ENCODE measurements around the gene ALDH18A1. TPM values are rescaled to one million over a fixed set of nuclear protein-coding genes. Genes with fewer than 3 reads are reported as not detected.

Gene ALDH18A1
- total and polyA plus RNA-seq, 4 donors: 10.0 to 35.0 (median 25.2) TPM

- H3K27ac ChIP-seq (ENCODE audit: low read depth in 1 of 2, low read length in 2 of 2): no peak overlapping the region
- H3K9ac ChIP-seq (ENCODE audit: low read depth in 1 of 2, low read length in 2 of 2): no peak overlapping the region
- H3K27me3 ChIP-seq (ENCODE audit: control insufficient read depth in 4 of 4, insufficient read depth in 4 of 4, low read length in 3 of 4): no peaks in the 10 kb centered on the region
- no peaks in the 10 kb centered on the region for H3K9me3 ChIP-seq (ENCODE audit: control insufficient read depth in 4 of 4, low read length in 3 of 4)
- peaks cover 19 to 45% (median 41%) of the 10 kb centered on the region in 4 donors for H3K36me3 ChIP-seq (ENCODE audit: control insufficient read depth in 4 of 4, insufficient read depth in 3 of 4, low read depth in 1 of 4, low read length in 3 of 4)
- WGBS: 94% methylated on average over 4 of the region's 4 CpGs
- H3K4me3 ChIP-seq (ENCODE audit: low read depth in 1 of 3, low read length in 3 of 3): no peak overlapping the region
- no peak for DNase-seq (ENCODE audit: low spot score)
- peaks cover 0 to 7% (median 0%) of the 10 kb centered on the region in 4 donors for H3K4me1 ChIP-seq (ENCODE audit: control insufficient read depth in 4 of 4, insufficient read depth in 4 of 4, low read length in 3 of 4)
- TF ChIP-seq NR2F2 (IDR thresholded peaks at IDR 0.05) (no peak), EGR1 (IDR thresholded peaks at IDR 0.05; ENCODE audit: low read depth in 2 of 2) (no peak), GABPA (IDR thresholded peaks at IDR 0.05 in 1 of 2, conservative IDR thresholded peaks at IDR 0.05 in 1 of 2) (no peak), YY1 (IDR thresholded peaks at IDR 0.05) (no peak), RXRA (IDR thresholded peaks at IDR 0.05) (no peak), FOXA1 (IDR thresholded peaks at IDR 0.05) (no peak), SP1 (IDR thresholded peaks at IDR 0.05) (no peak), CTCF (IDR thresholded peaks at IDR 0.05; ENCODE audit: low read depth, low read length, missing input control) (no peak), RAD21 (IDR thresholded peaks at IDR 0.05) (no peak), REST (IDR thresholded peaks at IDR 0.05) (no peak), HNF4A (conservative IDR thresholded peaks at IDR 0.05) (no peak)
- TF ChIP-seq, protein P1, sequence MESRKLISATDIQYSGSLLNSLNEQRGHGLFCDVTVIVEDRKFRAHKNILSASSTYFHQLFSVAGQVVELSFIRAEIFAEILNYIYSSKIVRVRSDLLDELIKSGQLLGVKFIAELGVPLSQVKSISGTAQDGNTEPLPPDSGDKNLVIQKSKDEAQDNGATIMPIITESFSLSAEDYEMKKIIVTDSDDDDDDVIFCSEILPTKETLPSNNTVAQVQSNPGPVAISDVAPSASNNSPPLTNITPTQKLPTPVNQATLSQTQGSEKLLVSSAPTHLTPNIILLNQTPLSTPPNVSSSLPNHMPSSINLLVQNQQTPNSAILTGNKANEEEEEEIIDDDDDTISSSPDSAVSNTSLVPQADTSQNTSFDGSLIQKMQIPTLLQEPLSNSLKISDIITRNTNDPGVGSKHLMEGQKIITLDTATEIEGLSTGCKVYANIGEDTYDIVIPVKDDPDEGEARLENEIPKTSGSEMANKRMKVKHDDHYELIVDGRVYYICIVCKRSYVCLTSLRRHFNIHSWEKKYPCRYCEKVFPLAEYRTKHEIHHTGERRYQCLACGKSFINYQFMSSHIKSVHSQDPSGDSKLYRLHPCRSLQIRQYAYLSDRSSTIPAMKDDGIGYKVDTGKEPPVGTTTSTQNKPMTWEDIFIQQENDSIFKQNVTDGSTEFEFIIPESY (IDR thresholded peaks at IDR 0.05): no peak
- TF ChIP-seq, protein P2, sequence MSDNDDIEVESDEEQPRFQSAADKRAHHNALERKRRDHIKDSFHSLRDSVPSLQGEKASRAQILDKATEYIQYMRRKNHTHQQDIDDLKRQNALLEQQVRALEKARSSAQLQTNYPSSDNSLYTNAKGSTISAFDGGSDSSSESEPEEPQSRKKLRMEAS (IDR thresholded peaks at IDR 0.05): no peak
Observed at GRCh38 chr10:95616446-95616845, 40.1 kb downstream of the ALDH18A1 start.

- DNase-seq (ENCODE audit: low spot score): no peak
- H3K27ac ChIP-seq (ENCODE audit: low read depth in 1 of 2, low read length in 2 of 2): peak overlapping the region in 1 of 2 donors; percentile 66
- peaks cover 26 to 56% (median 55%) of the 10 kb centered on the region in 4 donors for H3K36me3 ChIP-seq (ENCODE audit: control insufficient read depth in 4 of 4, insufficient read depth in 3 of 4, low read depth in 1 of 4, low read length in 3 of 4)
Observed at GRCh38 chr10:95613330-95613729, 43.2 kb downstream of the ALDH18A1 start.

More at GRCh38 chr10:95613330-95613729, 43.2 kb downstream of the ALDH18A1 start:
- Histone ChIP-seq H3K4me1 (ENCODE audit: control insufficient read depth in 4 of 4, insufficient read depth in 4 of 4, low read length in 3 of 4) (peaks cover 0 to 7% (median 0%) of the 10 kb centered on the region in 4 donors), H3K27me3 (ENCODE audit: control insufficient read depth in 4 of 4, insufficient read depth in 4 of 4, low read length in 3 of 4) (no peaks in the 10 kb centered on the region), H3K9ac (ENCODE audit: low read depth in 1 of 2, low read length in 2 of 2) (no peak overlapping the region), H3K4me3 (ENCODE audit: low read depth in 1 of 3, low read length in 3 of 3) (no peak overlapping the region), H3K9me3 (ENCODE audit: control insufficient read depth in 4 of 4, low read length in 3 of 4) (no peaks in the 10 kb centered on the region)
- TF ChIP-seq, protein P2 (IDR thresholded peaks at IDR 0.05): peak; percentile 30
- no peak for TF ChIP-seq NR2F2 (IDR thresholded peaks at IDR 0.05)
- TF ChIP-seq FOXA1 (IDR thresholded peaks at IDR 0.05): no peak
- TF ChIP-seq HNF4A (conservative IDR thresholded peaks at IDR 0.05): peak; percentile 53 to 63
- no peak for TF ChIP-seq CTCF (IDR thresholded peaks at IDR 0.05; ENCODE audit: low read depth, low read length, missing input control)
- no peak for TF ChIP-seq GABPA (IDR thresholded peaks at IDR 0.05 in 1 of 2, conservative IDR thresholded peaks at IDR 0.05 in 1 of 2)
- TF ChIP-seq EGR1 (IDR thresholded peaks at IDR 0.05; ENCODE audit: low read depth in 2 of 2): no peak
- TF ChIP-seq RAD21 (IDR thresholded peaks at IDR 0.05): peak in 1 of 2 donors; percentile 14
- TF ChIP-seq TAF1 (conservative IDR thresholded peaks at IDR 0.05): no peak
- peak; percentile 60 for TF ChIP-seq SP1 (IDR thresholded peaks at IDR 0.05)
- peak in 1 of 2 donors; percentile 39 for TF ChIP-seq RXRA (IDR thresholded peaks at IDR 0.05)
- TF ChIP-seq FOXA2 (IDR thresholded peaks at IDR 0.05): peak; percentile 9
- TF ChIP-seq REST (IDR thresholded peaks at IDR 0.05): no peak
- no peak for TF ChIP-seq HNF4G (IDR thresholded peaks at IDR 0.05)
- TF ChIP-seq JUND (IDR thresholded peaks at IDR 0.05): no peak
- WGBS: 34% methylated on average over 2 of the region's 2 CpGs

Data from liver (tissue), 9 donors.